GM18505 (cell line): ENCODE measurements around the gene SNN.

Experiments
- ATAC-seq: cut with Tn5 transposase; IDR thresholded peaks from one replicate; pipeline ENCODE4 v1.9.1; 2021; ENCODE audit not compliant: unreplicated experiment
- POLR2A ChIP-seq: IDR thresholded peaks from 4 replicates; pipeline ENCODE4 v1.6.1; 2011; ENCODE audit warnings: borderline replicate concordance; ENCODE audit not compliant: insufficient read depth, insufficient read length; ENCODE audit errors: extremely low read depth

The SNN gene

DNA sequence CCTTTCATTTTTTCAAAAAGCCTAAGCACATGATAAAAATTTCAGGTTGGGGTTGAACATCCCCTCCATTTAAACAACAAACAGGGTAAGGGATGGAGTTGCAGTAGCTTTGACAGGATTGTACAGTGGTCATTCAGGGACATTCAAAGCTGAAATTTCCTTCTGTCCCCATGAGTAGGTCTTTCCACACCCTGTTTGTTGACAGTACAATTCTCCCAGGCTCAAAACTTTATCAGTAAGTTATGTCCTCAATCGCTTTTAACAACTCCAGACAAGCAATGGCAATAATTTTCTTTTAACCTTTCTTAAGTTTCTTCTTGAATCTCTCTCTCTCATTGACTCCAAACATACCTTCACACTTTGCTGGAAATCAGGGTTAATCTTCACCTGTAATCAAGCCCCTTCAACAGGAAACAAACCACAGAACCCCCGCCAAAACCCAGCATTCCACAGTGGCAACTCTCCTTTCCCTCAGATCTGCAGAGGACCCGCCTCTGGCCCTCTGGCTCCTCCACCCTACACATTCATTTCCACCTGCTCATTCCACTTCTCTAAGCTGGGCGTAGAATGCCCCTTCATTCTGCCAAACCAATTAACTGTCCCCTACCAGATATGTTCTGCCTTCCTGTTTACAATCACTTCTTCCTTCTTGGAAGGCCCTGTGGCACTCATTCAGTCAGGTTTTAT lies 53.7 kb downstream of the SNN start:
- ATAC-seq: no peak
- no peak for TF ChIP-seq POLR2A

DNA sequence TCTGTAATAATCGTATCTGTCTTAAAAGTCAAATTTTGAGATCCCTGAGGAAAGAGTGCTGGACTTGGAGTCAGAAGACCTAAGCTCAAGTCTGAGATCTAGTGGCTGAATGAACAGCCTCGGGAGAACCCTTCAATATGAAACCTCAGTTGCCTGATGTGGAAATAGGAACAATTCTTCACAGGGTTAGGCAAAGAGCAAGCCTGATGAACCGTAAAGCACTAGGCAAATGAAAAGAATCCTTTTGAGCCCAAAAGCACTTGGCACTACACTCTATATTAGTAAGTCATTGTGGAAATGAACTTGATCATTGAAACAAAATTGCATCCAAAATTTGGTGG lies 54.2 kb downstream of the SNN start:
- no peak for TF ChIP-seq POLR2A
- no peak for ATAC-seq

DNA sequence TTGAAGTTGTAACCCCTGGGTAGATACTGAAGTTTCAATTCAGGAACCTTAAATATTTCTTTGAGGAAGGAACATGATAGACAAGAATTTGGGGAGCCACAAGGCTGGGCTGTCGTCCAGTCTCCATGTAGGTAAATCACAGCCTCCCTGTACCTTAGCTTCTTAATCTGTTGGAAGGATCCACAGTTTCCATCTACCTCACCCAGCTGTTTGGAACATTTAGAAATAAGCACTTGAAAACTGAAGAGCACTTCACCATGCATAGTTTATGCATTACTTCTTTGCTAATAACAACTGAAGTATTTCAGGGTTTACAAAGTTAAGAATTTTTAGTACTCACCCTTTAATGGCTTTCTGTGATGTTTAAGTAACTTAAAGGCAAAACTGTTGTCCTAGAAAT lies 57.2 kb downstream of the SNN start:
- no peak for ATAC-seq
- TF ChIP-seq POLR2A: no peak

DNA sequence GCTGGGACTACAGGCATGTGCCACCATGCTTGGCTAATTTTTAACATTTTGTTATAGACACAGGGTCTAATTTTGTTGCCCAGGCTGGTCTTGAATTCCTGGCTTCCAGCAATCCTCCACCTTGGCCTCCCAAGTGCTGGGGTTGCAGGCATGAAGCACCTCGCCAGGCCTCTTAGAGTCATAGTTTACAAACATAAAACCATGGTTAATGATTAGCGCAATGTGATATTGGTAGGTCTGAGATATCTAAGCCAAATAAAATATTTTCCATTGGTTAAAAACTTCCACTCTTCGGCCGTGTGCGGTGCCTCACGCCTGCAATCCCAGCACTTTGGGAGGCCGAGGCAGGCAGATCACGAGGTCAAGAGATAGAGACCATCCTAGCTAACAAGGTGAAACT lies 57.8 kb downstream of the SNN start:
- no peak for ATAC-seq

DNA sequence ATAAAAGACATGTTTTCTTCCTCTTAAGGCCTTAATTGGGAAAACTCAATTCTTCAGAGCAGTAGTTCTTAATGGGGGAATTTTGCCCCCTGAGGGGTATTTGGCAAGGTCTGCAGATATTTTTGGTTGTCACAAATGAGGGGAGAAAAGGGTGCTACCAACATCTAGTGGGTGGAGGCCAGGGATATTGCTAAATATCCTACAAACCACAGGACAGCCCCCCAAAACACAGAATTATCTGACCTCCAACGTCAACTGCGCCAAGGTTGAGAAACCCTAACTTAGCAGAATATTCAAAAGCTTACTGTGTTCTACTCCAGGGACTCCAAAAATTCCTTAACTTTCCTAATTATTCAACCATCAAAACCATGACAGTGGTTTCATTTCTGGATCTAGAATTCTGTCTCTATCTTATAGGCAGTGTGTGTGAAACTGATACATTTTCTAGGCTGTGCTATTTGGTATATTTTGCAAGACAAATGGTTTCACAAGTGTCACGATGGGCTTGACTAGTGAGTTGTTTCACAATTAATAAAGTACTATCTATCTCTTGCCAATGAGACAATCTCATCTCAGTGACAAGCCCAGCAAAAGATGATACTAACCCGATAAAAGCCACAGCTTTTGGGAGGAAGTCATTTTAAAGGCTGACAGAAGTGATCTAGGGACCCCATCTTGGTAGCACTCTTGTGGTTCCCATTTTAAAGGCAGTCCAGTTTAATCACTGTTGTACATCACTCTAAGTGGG lies 59.7 kb downstream of the SNN start:
- no peak for ATAC-seq
- TF ChIP-seq POLR2A: no peak

More for the DNA sequence above, 57.8 kb downstream of the SNN start:
- TF ChIP-seq POLR2A: no peak
